Thyroid gland (tissue), 4 donors: ENCODE data around the gene MEOX1.

ENCODE experiments used
- POLR2A ChIP-seq, 2 donors: fragments of 450-650 bp; IDR thresholded peaks; one replicate each; pipeline ENCODE4 v1.6.1; 2017; ENCODE audit warnings: antibody characterized with exemption in 2 of 2, mild to moderate bottlenecking in 2 of 2, moderate library complexity in 1 of 2
- TF ChIP-seq, protein P1 (sequence below), 6 experiments: fragments of 200-600 bp in 3 of 6; fragments of 450-650 bp in 3 of 6; sonication (generic) in 3 of 6; IDR thresholded peaks; one replicate each; pipeline ENCODE4 v1.5.1; 2016 to 2019; ENCODE audit warnings: antibody characterized with exemption in 6 of 6, mild to moderate bottlenecking in 2 of 6, inconsistent platforms in 1 of 6, moderate library complexity in 1 of 6

DNA sequence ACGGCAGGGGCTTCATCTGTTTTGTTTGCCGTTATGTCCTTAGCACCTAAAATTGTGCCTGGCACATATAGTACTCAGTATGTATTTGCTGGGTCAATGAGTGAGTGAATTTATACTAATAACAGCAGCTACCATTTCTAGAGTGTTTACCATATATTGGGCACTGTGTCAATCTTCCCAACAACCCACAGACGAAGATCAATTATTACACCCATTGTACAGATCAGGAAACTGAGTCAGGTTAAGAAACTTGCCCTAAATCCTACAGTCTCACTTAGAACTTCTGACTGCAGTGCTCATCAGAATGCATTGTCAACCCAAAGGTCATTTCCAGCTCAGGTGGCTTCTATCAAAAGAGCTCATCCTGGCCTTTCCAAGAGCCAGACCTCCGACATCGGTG, 44.5 kb upstream of the MEOX1 start:
- no peak for TF ChIP-seq POLR2A (IDR thresholded peaks at IDR 0.05)
- TF ChIP-seq, protein P1, sequence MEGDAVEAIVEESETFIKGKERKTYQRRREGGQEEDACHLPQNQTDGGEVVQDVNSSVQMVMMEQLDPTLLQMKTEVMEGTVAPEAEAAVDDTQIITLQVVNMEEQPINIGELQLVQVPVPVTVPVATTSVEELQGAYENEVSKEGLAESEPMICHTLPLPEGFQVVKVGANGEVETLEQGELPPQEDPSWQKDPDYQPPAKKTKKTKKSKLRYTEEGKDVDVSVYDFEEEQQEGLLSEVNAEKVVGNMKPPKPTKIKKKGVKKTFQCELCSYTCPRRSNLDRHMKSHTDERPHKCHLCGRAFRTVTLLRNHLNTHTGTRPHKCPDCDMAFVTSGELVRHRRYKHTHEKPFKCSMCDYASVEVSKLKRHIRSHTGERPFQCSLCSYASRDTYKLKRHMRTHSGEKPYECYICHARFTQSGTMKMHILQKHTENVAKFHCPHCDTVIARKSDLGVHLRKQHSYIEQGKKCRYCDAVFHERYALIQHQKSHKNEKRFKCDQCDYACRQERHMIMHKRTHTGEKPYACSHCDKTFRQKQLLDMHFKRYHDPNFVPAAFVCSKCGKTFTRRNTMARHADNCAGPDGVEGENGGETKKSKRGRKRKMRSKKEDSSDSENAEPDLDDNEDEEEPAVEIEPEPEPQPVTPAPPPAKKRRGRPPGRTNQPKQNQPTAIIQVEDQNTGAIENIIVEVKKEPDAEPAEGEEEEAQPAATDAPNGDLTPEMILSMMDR (IDR thresholded peaks at IDR 0.05) = no peak
